ENCODE data around the gene PCNT.
A peak's percentile ranks its signal among the peaks of the same experiment; 100 is the strongest.

Gene PCNT, protein sequence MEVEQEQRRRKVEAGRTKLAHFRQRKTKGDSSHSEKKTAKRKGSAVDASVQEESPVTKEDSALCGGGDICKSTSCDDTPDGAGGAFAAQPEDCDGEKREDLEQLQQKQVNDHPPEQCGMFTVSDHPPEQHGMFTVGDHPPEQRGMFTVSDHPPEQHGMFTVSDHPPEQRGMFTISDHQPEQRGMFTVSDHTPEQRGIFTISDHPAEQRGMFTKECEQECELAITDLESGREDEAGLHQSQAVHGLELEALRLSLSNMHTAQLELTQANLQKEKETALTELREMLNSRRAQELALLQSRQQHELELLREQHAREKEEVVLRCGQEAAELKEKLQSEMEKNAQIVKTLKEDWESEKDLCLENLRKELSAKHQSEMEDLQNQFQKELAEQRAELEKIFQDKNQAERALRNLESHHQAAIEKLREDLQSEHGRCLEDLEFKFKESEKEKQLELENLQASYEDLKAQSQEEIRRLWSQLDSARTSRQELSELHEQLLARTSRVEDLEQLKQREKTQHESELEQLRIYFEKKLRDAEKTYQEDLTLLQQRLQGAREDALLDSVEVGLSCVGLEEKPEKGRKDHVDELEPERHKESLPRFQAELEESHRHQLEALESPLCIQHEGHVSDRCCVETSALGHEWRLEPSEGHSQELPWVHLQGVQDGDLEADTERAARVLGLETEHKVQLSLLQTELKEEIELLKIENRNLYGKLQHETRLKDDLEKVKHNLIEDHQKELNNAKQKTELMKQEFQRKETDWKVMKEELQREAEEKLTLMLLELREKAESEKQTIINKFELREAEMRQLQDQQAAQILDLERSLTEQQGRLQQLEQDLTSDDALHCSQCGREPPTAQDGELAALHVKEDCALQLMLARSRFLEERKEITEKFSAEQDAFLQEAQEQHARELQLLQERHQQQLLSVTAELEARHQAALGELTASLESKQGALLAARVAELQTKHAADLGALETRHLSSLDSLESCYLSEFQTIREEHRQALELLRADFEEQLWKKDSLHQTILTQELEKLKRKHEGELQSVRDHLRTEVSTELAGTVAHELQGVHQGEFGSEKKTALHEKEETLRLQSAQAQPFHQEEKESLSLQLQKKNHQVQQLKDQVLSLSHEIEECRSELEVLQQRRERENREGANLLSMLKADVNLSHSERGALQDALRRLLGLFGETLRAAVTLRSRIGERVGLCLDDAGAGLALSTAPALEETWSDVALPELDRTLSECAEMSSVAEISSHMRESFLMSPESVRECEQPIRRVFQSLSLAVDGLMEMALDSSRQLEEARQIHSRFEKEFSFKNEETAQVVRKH (N-terminal part only)

DNA sequence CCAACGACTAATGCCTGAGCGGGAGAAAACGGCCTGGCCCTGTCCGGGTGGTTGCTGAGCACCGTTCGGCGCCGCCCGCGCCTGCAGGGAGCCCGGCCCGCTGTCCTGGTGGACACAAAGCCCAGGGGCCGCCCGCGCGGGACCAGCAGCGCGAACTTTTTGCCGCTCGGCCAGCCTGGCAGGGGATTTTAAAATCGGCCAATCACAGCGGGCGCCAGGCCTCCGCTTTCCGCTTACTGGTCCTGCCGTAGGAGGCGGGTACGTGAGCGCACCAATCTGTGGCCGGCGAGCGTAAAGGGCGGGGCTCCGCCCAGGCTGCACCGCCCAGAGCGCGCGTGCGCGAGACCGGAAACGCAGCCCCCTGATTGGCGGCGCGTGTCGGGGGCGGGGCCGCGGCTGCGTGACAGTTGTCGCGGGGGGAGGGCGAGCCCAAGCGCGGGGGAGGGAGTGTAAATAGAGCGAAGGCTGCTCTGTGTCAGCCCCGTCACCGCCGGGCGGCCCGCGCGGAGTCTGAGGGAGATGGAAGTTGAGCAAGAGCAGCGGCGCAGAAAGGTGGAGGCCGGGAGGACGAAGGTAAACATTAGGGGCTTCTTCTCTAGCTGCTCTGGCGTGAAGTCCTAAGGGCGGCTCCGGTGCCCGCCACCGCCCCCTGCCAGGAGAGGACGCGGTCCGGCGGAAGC lies at the start of gene PCNT, which contains the start of gene C21orf58:
Gene PCNT, plus strand, starts transcription at position 447 of the 680 bp plus-strand sequence. Its CDS starts 73 bp downstream, at position 520.
Gene C21orf58, minus strand, starts transcription at position 161 of the 680 bp plus-strand sequence. CDS start 1,132 bp downstream, outside the sequence.
- DNase-seq = peak; percentile 97

DNA sequence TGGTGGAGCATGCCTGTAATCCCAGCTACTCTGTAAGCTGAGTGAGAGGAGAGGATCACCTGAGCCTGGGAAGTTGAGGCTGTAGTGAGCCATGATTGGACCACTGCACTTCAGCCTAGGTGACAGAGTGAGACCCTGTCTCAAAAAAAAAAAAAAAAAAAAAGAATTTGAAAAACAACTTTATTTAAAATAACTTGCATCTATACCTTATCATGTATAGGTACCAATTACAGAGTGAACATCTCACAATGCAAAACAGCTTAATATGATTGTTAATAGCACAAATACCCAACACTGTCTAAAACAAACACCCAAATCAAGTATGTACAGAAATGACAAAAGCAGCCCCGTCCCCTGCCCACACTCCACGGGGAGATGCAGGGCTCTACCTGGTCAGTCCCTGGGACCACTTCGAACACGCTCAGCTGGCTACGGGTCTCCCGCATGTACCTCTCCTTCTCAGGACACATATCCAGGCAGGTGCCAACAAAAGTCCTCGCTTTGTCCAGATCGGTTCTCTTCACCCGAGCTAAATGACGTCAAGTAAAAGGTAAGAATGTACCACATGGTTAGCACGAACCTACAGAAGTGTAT lies 49.1 kb upstream of the PCNT start:
- no peak for DNase-seq

GRCh38 chr21:46284077-46284644 lies 39.8 kb upstream of the PCNT start:
- DNase-seq = no peak

- no peak for DNase-seq
Measured at GRCh38 chr21:46284733-46285132, 39.2 kb upstream of the PCNT start.

DNA sequence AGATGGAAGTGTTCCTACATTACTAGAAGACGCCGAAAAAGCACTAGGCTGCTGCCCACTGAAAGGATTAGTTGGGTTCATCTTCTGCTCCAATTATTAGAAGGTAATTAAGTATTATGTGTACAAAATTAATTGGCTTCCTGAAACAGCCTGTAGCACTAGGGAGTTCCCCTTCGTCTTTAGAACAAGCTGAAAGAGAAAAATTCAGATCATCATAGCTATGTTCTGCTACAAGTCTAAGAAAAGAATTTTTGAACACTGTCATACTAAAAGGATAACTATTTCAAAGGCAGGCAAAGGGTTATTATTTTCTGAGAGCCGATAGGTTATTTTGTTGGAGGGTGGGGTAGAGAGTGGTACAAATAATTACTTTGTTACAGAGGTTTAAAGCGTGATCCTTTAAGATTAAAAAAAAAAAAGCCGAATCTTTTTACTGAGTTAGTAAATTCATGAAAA lies 38.7 kb upstream of the PCNT start, which contains the start of gene MCM3AP:
Gene MCM3AP, minus strand, starts transcription at position 406 of the 456 bp plus-strand sequence. Its CDS starts 325 bp downstream, at position 81.
- no peak for DNase-seq

GRCh38 chr21:46285761-46286647 lies 38.0 kb upstream of the PCNT start, which contains the start of gene YBEY:
YBEY (plus strand) TSS chr21:46286342; CDS start chr21:46286914, 572 bp downstream.
- DNase-seq = peak; percentile 90

GRCh38 chr21:46286648-46287002 lies 37.3 kb upstream of the PCNT start:
- no peak for DNase-seq

DNA sequence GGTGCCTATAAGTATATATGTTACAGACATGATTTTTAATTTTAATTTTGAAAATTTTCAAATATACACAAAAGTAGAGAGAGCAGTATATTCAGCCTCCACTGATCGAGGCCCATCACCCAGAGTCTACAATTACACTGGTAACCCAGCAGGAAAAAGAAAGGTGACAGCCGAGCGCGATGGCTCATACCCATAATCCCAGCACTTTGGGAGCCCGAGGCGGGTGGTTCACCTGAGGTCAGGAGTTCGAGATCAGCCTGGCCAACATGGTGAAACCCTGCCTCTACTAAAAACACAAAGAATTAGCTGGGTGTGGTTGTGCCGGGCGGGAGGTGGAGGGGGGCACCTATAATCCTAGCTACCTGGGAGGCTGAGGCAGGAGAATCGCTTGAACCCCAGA lies 36.4 kb upstream of the PCNT start:
- DNase-seq = no peak

GRCh38 chr21:46289655-46290179 lies 34.2 kb upstream of the PCNT start:
- DNase-seq = no peak

- no peak for DNase-seq
Measured at GRCh38 chr21:46291561-46291960, 32.4 kb upstream of the PCNT start.

GRCh38 chr21:46294647-46295176 lies 29.2 kb upstream of the PCNT start:
- no peak for DNase-seq

GRCh38 chr21:46295177-46295770 lies 28.7 kb upstream of the PCNT start:
- DNase-seq = no peak

- peak; percentile 61 for DNase-seq
Measured at GRCh38 chr21:46295996-46296752, 27.8 kb upstream of the PCNT start.

GRCh38 chr21:46297338-46298271 lies 26.4 kb upstream of the PCNT start:
- no peak for DNase-seq

GRCh38 chr21:46299167-46299566 lies 24.8 kb upstream of the PCNT start:
- no peak for DNase-seq

- no peak for DNase-seq
Measured at GRCh38 chr21:46301759-46302158, 22.2 kb upstream of the PCNT start.

GRCh38 chr21:46304437-46304836 lies 19.5 kb upstream of the PCNT start:
- no peak for DNase-seq
